Fibroblast of lung (primary cell): Measurements from ENCODE around the gene ARHGEF16. TPM values are rescaled to one million over a fixed set of nuclear protein-coding genes. Genes with fewer than 3 reads are reported as not detected.

Source experiments
- DNase-seq, 2 donors: peaks; one replicate each; pipeline versions ENCODE4 v3.0.0 to v3.0.0-alpha.2; 2010; ENCODE audit warnings: low read depth in 2 of 2
- H2AFZ ChIP-seq: 2 replicates; pipeline ENCODE4 v1.5.1; 2012; ENCODE audit warnings: low read length, control low read depth, inconsistent platforms
- H3K27ac ChIP-seq: 2 replicates; pipeline ENCODE4 v1.5.1; 2011; ENCODE audit warnings: low read length, control low read depth; ENCODE audit not compliant: insufficient read depth
- H3K27me3 ChIP-seq: 2 replicates; pipeline ENCODE4 v1.5.1; 2011; ENCODE audit warnings: mild to moderate bottlenecking, low read length; ENCODE audit not compliant: control insufficient read depth, insufficient read depth
- H3K36me3 ChIP-seq: 2 replicates; pipeline ENCODE4 v1.5.1; 2011; ENCODE audit warnings: low read length; ENCODE audit not compliant: control insufficient read depth, insufficient read depth
- H3K4me1 ChIP-seq: 2 replicates; pipeline ENCODE4 v1.5.1; 2011; ENCODE audit warnings: low read length; ENCODE audit not compliant: control insufficient read depth, insufficient read depth; ENCODE audit errors: extremely low read depth
- H3K4me2 ChIP-seq: 2 replicates; pipeline ENCODE4 v1.5.1; 2011; ENCODE audit warnings: low read length, control low read depth; ENCODE audit not compliant: insufficient read depth; ENCODE audit errors: extremely low read depth
- H3K4me3 ChIP-seq, 4 experiments: fragments of 200-600 bp in 1 of 4; sonication (generic) in 1 of 4; replicated peaks in 1 of 4; 2 replicates each; pipeline ENCODE4 v1.5.1; 2011 to 2016; ENCODE audit warnings: low read length in 4 of 4, low read depth in 3 of 4, mild to moderate bottlenecking in 3 of 4, control low read depth in 2 of 4, inconsistent platforms in 1 of 4, mixed read lengths in 1 of 4; ENCODE audit not compliant: insufficient read depth in 1 of 4; ENCODE audit errors: control extremely low read depth in 1 of 4
- H3K79me2 ChIP-seq: 2 replicates; pipeline ENCODE4 v1.5.1; 2012; ENCODE audit warnings: mild to moderate bottlenecking, low read length, inconsistent platforms; ENCODE audit not compliant: control insufficient read depth, insufficient read depth
- H3K9ac ChIP-seq: 2 replicates; pipeline ENCODE4 v1.5.1; 2011; ENCODE audit warnings: mild to moderate bottlenecking, low read length, control low read depth; ENCODE audit not compliant: insufficient read depth
- H3K9me3 ChIP-seq: 2 replicates; pipeline ENCODE4 v1.5.1; 2012; ENCODE audit warnings: low read depth, low read length; ENCODE audit not compliant: control insufficient read depth, insufficient read depth
- H4K20me1 ChIP-seq: 2 replicates; pipeline ENCODE4 v1.5.1; 2011; ENCODE audit warnings: low read length; ENCODE audit not compliant: control insufficient read depth, insufficient read depth; ENCODE audit errors: extremely low read depth
- CTCF ChIP-seq, 2 donors: IDR thresholded peaks in 1 of 2; conservative IDR thresholded peaks in 1 of 2; 1 replicate in 1 of 2; 2 replicates in 1 of 2; pipeline ENCODE4 v1.5.1; 2011 to 2012; ENCODE audit warnings: low read length in 2 of 2, control low read depth in 1 of 2, inconsistent platforms in 1 of 2, low read depth in 1 of 2, mild to moderate bottlenecking in 1 of 2
- EZH2 ChIP-seq: IDR thresholded peaks from 2 replicates; pipeline ENCODE4 v1.5.1; 2012; ENCODE audit warnings: low read length, control low read depth, mild to moderate bottlenecking; ENCODE audit errors: missing control alignments
- polyA plus RNA-seq, 2 donors: library from polyadenylated mRNA; depleted of rRNA in 1 of 2; stranded (reverse) in 1 of 2; unstranded in 1 of 2; fragments of >200 nt; gene quantifications; 2 replicates each; pipeline ENCODE4 v1.2.1, GENCODE V29; 2011 to 2012; ENCODE audit warnings: missing spikeins in 1 of 2
- total RNA-seq: library from RNA; depleted of rRNA; stranded (reverse); fragments of >200 nt; gene quantifications from 2 replicates; pipeline ENCODE4 v1.2.1, GENCODE V29; 2014

ARHGEF16 gene
- total and polyA plus RNA-seq, 2 donors (not counting 1 experiment from before 2014, with no cell fraction given) = 0.02 to 0.17 TPM

GRCh38 chr1:3485016-3485415 is 30.6 kb downstream of the ARHGEF16 start:
- Histone ChIP-seq H3K79me2 (no peaks in the 10 kb centered on the region), H2AFZ (no peak overlapping the region), H3K4me1 (no peaks in the 10 kb centered on the region), H3K9ac (no peak overlapping the region), H3K27me3 (no peaks in the 10 kb centered on the region), H3K4me3 (no peak overlapping the region), H3K27ac (no peak overlapping the region), H3K9me3 (no peaks in the 10 kb centered on the region), H3K36me3 (no peaks in the 10 kb centered on the region), H3K4me2 (no peak overlapping the region), H4K20me1 (no peaks in the 10 kb centered on the region)
- TF ChIP-seq EZH2 = no peak
- TF ChIP-seq CTCF (conservative IDR thresholded peaks at IDR 0.05 in 1 of 2, IDR thresholded peaks at IDR 0.05 in 1 of 2; ENCODE audit: low read depth in 1 of 2, low read length in 2 of 2) = no peak
- no peak for DNase-seq

- Histone ChIP-seq H3K27ac (no peak overlapping the region), H2AFZ (no peak overlapping the region), H3K9ac (no peak overlapping the region), H3K36me3 (no peaks in the 10 kb centered on the region), H4K20me1 (no peaks in the 10 kb centered on the region), H3K4me3 (no peak overlapping the region), H3K4me1 (no peaks in the 10 kb centered on the region), H3K79me2 (no peaks in the 10 kb centered on the region), H3K9me3 (no peaks in the 10 kb centered on the region), H3K27me3 (no peaks in the 10 kb centered on the region), H3K4me2 (no peak overlapping the region)
- TF ChIP-seq EZH2 = no peak
- TF ChIP-seq CTCF (conservative IDR thresholded peaks at IDR 0.05 in 1 of 2, IDR thresholded peaks at IDR 0.05 in 1 of 2; ENCODE audit: low read depth in 1 of 2, low read length in 2 of 2) = no peak
- DNase-seq = no peak
These were observed 34.0 kb downstream of the ARHGEF16 start for GRCh38 chr1:3488432-3488831.

- Histone ChIP-seq H3K9me3 (no peaks in the 10 kb centered on the region), H2AFZ (no peak overlapping the region), H3K79me2 (no peaks in the 10 kb centered on the region), H3K9ac (no peak overlapping the region), H3K27ac (no peak overlapping the region), H3K4me3 (no peak overlapping the region), H3K27me3 (no peaks in the 10 kb centered on the region), H3K36me3 (no peaks in the 10 kb centered on the region), H4K20me1 (no peaks in the 10 kb centered on the region), H3K4me2 (no peak overlapping the region), H3K4me1 (no peaks in the 10 kb centered on the region)
- no peak for DNase-seq
- TF ChIP-seq EZH2 (no peak), CTCF (conservative IDR thresholded peaks at IDR 0.05 in 1 of 2, IDR thresholded peaks at IDR 0.05 in 1 of 2; ENCODE audit: low read depth in 1 of 2, low read length in 2 of 2) (no peak)
These were observed 35.7 kb downstream of the ARHGEF16 start for GRCh38 chr1:3490046-3490745.
